ENCODE measurements around the gene RCN1. TPM values are rescaled to one million over a fixed set of nuclear protein-coding genes. Genes with fewer than 3 reads are reported as not detected.

RCN1 gene
- 350 and 377 TPM in 2 replicates for total RNA-seq

DNA sequence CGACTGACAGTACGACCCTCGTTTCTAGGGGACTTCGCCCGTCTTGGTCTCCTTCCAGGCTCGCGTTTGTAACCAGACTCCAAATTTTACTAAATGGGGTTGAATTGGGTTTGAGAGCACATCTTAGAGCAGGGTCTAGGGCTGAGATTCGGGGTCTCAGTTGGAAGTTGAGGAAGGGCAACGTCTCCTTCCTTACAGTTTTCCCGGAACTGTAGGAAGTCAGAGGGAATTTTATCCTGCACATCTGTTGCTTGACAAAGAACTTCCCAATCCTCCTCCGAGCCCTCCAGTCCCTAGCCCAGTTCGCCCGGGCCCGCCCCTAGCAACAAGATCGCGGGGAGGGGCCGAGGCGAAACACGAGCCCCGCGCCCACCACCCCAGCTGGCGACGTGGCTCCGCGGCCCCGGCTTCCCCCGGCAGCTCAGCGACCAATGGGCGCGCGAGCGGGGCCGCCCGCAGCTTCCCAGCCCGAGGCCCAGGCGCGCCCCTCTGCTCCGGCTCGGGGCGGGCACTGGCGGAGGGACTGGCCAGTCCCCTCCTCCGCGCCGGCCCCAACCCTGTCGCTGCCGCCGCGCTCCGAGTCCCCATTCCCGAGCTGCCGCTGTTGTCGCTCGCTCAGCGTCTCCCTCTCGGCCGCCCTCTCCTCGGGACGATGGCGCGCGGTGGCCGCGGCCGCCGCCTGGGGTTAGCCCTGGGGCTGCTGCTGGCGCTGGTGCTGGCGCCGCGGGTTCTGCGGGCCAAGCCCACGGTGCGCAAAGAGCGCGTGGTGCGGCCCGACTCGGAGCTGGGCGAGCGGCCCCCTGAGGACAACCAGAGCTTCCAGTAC lies at the start of gene RCN1:
RCN1 (plus strand) TSS at position 530 of the 826 bp plus-strand sequence; CDS start at position 653, 123 bp downstream.

